ENCODE measurements around the gene SPDEF. TPM values are rescaled to one million over a fixed set of nuclear protein-coding genes. Genes with fewer than 3 reads are reported as not detected.
A peak's percentile ranks its signal among the peaks of the same experiment; 100 is the strongest.

Gene SPDEF
- total and polyA plus RNA-seq, 10 of the 15 experiments (the other 5 are each of a cell fraction or from before 2014, with no cell fraction given) = not detected

DNA sequence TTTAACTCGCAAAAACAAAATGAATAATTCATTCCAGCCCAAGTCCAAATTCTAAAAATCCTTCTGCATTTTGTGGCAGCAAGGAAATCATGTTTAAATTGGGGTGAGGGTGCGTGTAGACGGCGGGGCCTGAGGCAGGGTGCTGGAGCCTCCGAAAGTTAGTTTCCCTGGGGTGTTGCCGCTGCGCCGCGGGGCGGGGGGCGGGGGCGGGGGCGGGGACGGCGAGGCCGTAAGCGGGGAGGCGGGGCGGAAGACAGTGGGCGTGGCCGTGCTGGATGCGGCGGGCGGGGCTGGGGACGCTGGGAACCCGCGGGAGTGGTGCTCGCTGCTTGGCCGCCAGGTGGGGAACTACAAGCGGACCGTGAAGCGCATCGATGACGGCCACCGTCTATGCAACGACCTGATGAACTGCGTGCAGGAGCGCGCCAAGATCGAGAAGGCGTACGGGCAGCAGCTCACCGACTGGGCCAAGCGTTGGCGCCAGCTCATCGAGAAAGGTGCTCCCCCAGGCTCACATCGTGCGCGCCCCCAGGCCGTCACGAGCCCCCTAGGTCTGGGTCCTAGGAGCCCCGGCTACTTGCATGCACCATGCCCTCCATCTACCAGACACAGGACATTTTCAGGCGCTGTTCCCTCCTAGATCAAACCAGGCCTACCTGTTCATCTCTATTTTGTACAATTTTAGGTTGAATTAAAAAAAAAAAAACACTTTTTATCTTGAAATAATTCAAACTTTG, 29.0 kb downstream of the SPDEF start (continued):
- TF ChIP-seq ZBTB4 (CRISPR knock-in tag; IDR thresholded peaks at IDR 0.05) = no peak
- no peak for TF ChIP-seq CHD4 (IDR thresholded peaks at IDR 0.05)
- 0 out of 2 replicates have a peak, but pooled peaks have one; percentile 21 for TF ChIP-seq RFX5 (IDR thresholded peaks at IDR 0.05; ENCODE audit: low read depth, low read length)
- no peak for TF ChIP-seq NRF1 (conservative IDR thresholded peaks at IDR 0.05; ENCODE audit: low read depth, low read length)
- TF ChIP-seq IRF4 (IDR thresholded peaks at IDR 0.05; ENCODE audit: low read depth, low read length) = 0 out of 2 replicates have a peak, but pooled peaks have one; percentile 18
- no peak for TF ChIP-seq E2F8 (IDR thresholded peaks at IDR 0.05; ENCODE audit: low read depth, partially characterized antibody)
- TF ChIP-seq MEF2B (IDR thresholded peaks at IDR 0.05; ENCODE audit: partially characterized antibody, poor library complexity, severe bottlenecking) = no peak
- TF ChIP-seq ZNF274 (IDR thresholded peaks at IDR 0.05; ENCODE audit: insufficient read depth, insufficient read length) = no peak
- no peak for TF ChIP-seq RAD51 (IDR thresholded peaks at IDR 0.05)
- 0 out of 2 replicates have a peak, but pooled peaks have one; percentile 45 for TF ChIP-seq LARP7 (IDR thresholded peaks at IDR 0.05)
- no peak for TF ChIP-seq RUNX3 (IDR thresholded peaks at IDR 0.05; ENCODE audit: low read length)
- no peak for TF ChIP-seq CEBPB (IDR thresholded peaks at IDR 0.05; ENCODE audit: borderline replicate concordance in 1 of 2, low read depth in 2 of 2, low read length in 2 of 2)
- no peak for TF ChIP-seq SRF (IDR thresholded peaks at IDR 0.05; ENCODE audit: low read depth in 2 of 2, low read length in 2 of 2)
- no peak for TF ChIP-seq TARDBP (IDR thresholded peaks at IDR 0.05; ENCODE audit: borderline replicate concordance)
- TF ChIP-seq CBX5 (IDR thresholded peaks at IDR 0.05; ENCODE audit: low read depth) = no peak
- no peak for TF ChIP-seq IKZF2 (IDR thresholded peaks at IDR 0.05)
- no peak for TF ChIP-seq STAT1 (conservative IDR thresholded peaks at IDR 0.05)
- TF ChIP-seq MEF2A (IDR thresholded peaks at IDR 0.05; ENCODE audit: insufficient read depth, low read depth, low read length) = no peak
- TF ChIP-seq MYB (IDR thresholded peaks at IDR 0.05; ENCODE audit: borderline replicate concordance, low read depth, low read length) = no peak
- TF ChIP-seq BCL11A (IDR thresholded peaks at IDR 0.05; ENCODE audit: low read depth, low read length) = no peak
- no peak for TF ChIP-seq ESRRA (IDR thresholded peaks at IDR 0.05; ENCODE audit: low read length)
- no peak for TF ChIP-seq SIN3A (IDR thresholded peaks at IDR 0.05; ENCODE audit: low read depth, low read length)
- TF ChIP-seq YY1 (IDR thresholded peaks at IDR 0.05; ENCODE audit: low read depth, low read length) = 0 out of 2 replicates have a peak, but pooled peaks have one; percentile 45
- no peak for TF ChIP-seq TAF1 (IDR thresholded peaks at IDR 0.05; ENCODE audit: borderline replicate concordance, low read depth, low read length)
- no peak for TF ChIP-seq CBFB (IDR thresholded peaks at IDR 0.05; ENCODE audit: low read depth)
- TF ChIP-seq ETV6 (conservative IDR thresholded peaks at IDR 0.05 in 1 of 2, IDR thresholded peaks at IDR 0.05 in 1 of 2; ENCODE audit: borderline replicate concordance in 1 of 2, low read depth in 1 of 2) = no peak
- TF ChIP-seq MTA3 (IDR thresholded peaks at IDR 0.05; ENCODE audit: borderline replicate concordance, low read length) = no peak
- TF ChIP-seq HCFC1 (IDR thresholded peaks at IDR 0.05; ENCODE audit: low read length) = 0 out of 2 replicates have a peak, but pooled peaks have one; percentile 20

All from GM12878 (cell line).